ENCODE measurements around the gene DCLK1.

DCLK1 gene

GRCh38 chr13:35770756-35771297 lies 360.4 kb downstream of the DCLK1 start:
- DNase-seq = no peak

DNA sequence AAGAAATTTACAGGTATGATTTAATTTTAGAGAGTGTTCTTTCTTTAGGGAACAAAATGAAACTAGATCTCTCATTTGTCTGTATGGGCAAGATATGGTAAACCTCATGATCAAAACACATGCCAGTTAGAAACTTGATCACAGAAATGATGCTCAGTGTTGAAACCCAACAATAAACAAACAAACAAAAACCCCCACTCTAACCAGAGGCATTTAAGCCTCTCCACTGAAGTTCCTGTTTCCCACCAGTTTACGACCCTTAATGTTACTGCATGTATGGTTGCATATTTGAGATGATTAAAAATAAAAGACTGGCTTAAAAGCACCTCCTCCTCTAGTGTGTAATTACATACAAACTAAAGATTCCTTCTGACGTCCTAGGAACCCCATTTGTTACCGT lies 361.4 kb downstream of the DCLK1 start:
- DNase-seq = no peak

DNA sequence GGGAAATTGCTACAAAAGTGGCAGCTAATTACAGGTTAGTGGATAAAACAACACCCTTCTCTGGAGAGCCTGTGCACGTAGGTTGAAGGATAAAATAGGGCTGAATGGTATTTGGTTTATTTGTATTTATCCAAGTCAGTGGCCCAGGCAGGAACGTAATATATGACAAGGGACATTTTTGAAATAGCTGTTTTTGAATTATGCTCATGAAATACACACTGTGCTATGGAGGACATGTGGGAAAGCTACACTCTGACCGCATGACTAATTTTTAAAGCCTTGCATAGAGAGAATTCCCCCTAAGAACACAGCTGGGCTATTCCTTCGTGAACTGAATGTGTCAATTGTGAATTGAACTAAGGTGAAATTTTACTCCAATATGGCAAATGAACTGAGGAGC lies 362.6 kb downstream of the DCLK1 start:
- no peak for DNase-seq

DNA sequence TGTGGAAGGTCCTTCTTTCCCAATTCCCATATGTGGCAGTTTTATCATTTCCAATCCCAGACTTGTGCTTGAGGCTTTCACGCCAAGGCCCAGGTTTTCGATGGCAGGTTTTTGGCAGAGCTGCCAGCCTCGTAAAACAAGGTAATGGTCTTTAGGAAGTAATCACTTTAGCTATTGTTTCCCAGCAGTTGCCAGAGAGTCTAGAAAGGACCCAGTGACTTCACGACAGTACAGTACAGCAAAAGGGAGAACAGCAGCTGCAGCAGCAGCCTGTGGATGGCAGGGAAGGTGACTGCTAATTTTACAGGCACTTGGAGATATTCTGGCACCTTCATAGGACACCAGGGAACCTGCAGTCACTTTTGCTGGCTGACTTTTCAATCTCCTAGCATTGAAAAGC lies 363.1 kb downstream of the DCLK1 start:
- no peak for DNase-seq

DNA sequence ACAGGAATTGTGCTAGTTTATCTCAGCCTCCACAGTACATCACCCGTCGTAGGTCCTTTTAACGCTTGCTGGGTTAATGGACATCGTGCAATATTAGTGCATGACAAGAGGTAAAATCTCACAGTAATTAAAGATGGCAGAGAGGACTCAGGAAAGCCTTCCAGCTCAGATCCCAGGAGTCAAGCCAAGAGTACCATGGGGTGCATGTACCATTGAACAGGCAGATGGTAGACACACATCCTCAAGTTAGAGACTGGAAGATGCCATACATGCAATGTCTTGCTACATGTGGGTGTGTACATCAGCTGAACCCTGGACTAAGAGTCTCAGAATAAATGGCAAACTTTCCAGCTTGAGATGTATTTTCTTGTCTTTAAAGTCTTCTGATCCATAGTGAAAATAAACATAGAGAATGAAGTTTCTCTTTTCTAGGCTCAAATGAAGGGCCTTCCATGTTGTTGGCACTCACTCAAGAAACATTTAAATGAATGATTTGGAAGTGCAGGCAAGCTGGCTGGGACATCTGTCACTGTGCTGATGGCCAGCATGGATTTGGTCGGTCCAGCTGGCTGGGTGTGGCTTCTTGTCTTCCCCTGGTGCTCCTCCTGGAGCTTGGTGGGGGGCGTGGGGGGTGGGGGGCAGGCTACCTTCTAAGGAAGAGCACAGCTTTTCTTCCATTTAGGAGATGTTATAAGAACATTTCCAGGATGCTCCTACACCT lies 363.8 kb downstream of the DCLK1 start:
- no peak for DNase-seq

- no peak for DNase-seq
These were observed 364.5 kb downstream of the DCLK1 start for GRCh38 chr13:35766663-35767062.

GRCh38 chr13:35765941-35766340 lies 365.2 kb downstream of the DCLK1 start:
- DNase-seq = no peak

DNA sequence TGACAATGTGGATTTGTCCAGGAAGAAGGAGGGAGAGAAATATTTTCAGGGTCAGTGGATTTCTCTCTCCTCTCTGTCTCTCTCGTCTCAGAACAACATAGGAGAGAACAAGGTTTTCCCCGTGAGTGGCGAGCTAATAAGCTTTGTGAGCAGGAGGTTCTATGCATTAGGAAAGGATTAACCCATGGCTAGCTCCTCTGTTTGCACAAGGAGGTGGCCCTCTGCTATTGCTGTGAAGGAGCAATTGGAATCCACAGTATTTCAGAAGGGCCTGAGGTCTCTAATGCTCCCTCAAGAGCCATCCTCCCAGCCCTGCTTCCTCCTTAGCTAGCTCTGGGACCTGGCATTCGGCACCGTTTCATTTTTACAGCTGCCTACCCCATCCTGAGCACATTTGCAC lies 365.8 kb downstream of the DCLK1 start:
- DNase-seq = no peak

GRCh38 chr13:35764326-35765015 lies 366.7 kb downstream of the DCLK1 start:
- no peak for DNase-seq

DNA sequence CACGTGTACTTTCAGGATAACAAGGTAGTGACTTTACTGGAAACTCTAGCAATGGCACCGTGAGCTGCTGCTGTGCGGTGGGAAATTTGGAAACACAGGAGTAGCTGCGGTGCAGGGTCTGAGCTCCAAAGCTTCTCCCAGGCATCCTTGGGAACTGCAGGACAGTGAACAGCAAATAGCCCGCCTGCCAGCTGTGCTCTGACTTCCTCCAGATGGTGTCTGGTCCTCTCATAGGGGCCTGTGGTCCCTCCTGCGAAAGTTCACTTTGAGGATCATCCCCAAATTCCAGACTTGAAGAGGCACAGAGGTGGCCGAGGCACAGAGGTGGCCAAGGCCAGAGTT lies 367.4 kb downstream of the DCLK1 start:
- no peak for DNase-seq

- no peak for DNase-seq
These were observed 368.0 kb downstream of the DCLK1 start for GRCh38 chr13:35763060-35763781.

DNA sequence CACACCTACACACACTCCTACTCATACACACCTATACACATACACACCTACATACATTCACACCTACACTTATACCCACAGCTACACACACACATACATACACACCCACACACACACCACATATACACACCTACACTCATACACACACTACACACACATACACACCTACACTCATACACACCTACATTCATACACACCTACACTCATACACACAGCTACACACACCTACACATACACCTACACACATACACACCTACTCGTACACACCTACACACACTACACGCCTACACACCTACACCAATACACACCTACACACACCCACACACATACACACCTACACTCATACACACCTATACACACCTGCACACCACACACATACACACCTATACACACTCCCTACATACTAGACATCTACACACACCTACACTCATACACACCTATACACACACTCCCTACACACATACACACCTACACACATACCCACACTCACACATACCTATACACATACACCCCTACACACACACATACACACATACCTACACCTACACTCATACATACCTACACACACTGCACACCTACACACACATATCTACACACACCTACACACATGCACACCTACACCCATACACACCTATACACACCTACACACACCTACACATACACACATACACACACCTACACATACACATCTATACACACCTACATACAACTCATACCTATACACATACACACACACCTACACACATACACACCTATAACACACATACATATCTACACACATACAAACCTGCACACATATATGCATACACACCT lies 369.5 kb downstream of the DCLK1 start:
- DNase-seq = no peak

DNA sequence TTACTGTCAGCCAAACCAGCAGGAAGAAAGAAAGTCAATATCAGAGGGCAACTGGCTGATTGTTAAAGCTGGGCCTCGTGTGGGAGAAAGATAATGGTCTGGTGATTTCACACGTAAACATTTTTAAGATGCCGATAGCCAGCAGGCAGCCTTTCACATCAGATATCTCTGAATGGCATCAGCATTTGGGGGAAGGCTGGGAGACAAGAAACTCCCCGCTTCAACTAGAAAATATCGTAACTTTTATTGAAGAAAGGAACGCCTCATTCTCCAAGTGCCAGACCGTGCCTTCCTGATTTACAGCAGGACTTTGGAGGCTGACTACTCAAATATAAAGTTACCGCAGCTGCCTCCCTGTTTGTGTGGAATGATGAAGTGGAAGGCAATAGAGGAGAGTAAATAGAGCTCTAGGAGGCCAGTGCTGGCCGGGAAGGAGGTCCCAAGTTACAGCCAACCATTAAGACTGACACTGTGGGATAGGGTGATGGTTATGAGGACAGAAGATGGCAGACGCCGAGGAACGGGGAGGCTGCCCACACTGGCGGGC lies 370.4 kb downstream of the DCLK1 start:
- no peak for DNase-seq

GRCh38 chr13:35747594-35747993 lies 383.6 kb downstream of the DCLK1 start:
- no peak for DNase-seq

GRCh38 chr13:35744566-35745178 lies 386.5 kb downstream of the DCLK1 start:
- no peak for DNase-seq

GRCh38 chr13:35744144-35744543 lies 387.0 kb downstream of the DCLK1 start:
- no peak for DNase-seq

- no peak for DNase-seq
These were observed 388.0 kb downstream of the DCLK1 start for GRCh38 chr13:35743165-35743564.

DNA sequence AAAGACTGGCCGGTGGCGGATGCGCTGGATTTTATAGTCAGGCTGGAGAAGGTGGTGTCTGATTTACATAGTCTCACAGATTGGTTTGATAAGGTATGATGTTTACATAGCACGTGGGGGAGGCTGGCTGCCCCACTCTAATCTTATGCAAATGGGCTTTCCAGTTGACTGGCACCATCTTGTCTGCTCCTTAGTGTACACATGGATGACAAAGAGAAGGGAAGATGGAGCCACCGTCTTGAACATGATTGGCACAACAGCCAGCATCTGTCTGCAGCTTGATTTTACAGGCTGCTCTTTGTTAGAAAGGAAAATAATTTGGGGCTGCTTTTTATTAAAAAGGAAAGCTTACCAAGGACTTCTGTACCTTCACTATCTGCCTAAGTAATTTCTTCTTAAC lies 389.5 kb downstream of the DCLK1 start:
- no peak for DNase-seq

DNA sequence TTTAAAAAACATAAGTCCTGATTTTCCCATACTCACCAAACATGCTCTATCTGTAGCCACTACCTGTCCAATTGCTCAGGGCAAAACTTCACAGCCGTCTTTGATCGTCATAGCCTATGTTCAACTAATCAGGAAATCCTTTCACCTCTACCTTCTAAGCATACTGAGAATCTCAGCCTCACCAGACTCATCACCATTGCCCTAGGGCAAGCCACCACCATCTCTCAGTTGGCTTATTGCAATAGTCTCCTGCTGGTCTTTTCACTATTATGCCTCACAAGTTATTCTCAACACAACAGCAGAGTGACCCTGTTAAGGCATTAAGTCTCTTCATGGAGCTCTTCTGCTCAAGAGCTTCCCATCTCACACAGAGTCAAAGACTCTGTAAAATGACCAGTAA lies 394.3 kb downstream of the DCLK1 start:
- DNase-seq = no peak

GRCh38 chr13:35733827-35734226 lies 397.4 kb downstream of the DCLK1 start:
- DNase-seq = no peak

GRCh38 chr13:35732565-35732964 lies 398.6 kb downstream of the DCLK1 start:
- no peak for DNase-seq

DNA sequence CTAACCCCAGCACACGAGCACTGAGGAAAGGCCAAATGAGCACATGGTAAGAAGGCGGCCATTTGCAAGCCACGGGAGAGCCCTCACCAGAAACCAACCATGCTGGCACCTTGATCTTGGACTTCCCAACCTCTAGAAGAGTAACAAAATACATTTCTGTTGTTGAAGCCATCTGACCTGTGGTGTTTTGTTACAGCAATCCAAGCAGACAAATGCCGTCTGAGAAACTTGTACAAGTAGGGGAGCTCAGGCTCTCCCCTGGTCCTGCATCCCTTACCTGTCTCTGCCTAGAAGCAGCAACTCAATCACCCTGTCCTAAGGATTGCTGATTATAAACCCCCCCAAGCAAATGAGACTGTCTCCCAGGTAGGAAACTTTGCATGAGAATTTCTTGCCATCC lies 399.7 kb downstream of the DCLK1 start:
- no peak for DNase-seq
